Mesodermal cell (in vitro differentiated cells): ENCODE results near the gene CDC123.
"Not testable (repeated sequence)": the region's sequence is repeated elsewhere in the genome, so short reads cannot be mapped to it uniquely, and the experiment has no call there.

ENCODE experiments used
- H3K27ac ChIP-seq: 2 replicates; pipeline ENCODE4 v1.7.0; 2013; ENCODE audit warnings: mild to moderate bottlenecking, low read depth, low read length, moderate library complexity; ENCODE audit not compliant: severe bottlenecking
- H3K36me3 ChIP-seq: 2 replicates; pipeline ENCODE4 v1.7.1; 2013; ENCODE audit warnings: mild to moderate bottlenecking, low read length, moderate library complexity; ENCODE audit not compliant: control insufficient read depth, insufficient read depth
- H3K4me1 ChIP-seq: one replicate; pipeline ENCODE4 v1.7.1; 2013; ENCODE audit warnings: mild to moderate bottlenecking, low read length; ENCODE audit not compliant: insufficient read depth, control insufficient read depth, poor library complexity, severe bottlenecking
- H3K4me3 ChIP-seq: 2 replicates; pipeline ENCODE4 v1.7.0; 2013; ENCODE audit warnings: low read length, control low read depth, mild to moderate bottlenecking; ENCODE audit not compliant: insufficient read depth, poor library complexity, severe bottlenecking; ENCODE audit errors: extremely low read depth
- H3K9me3 ChIP-seq: 2 replicates; pipeline ENCODE4 v1.7.1; 2013; ENCODE audit warnings: mild to moderate bottlenecking, low read length, moderate library complexity; ENCODE audit not compliant: control insufficient read depth
- WGBS, 2 experiments: methylation state at CpG; one replicate each; pipeline ENCODE4 v1.1.5; 2013; ENCODE audit warnings: missing lambda C conversion rate in 2 of 2; ENCODE audit not compliant: insufficient coverage in 2 of 2; 5-methylcytosine and 5-hydroxymethylcytosine counted together

The CDC123 gene

DNA sequence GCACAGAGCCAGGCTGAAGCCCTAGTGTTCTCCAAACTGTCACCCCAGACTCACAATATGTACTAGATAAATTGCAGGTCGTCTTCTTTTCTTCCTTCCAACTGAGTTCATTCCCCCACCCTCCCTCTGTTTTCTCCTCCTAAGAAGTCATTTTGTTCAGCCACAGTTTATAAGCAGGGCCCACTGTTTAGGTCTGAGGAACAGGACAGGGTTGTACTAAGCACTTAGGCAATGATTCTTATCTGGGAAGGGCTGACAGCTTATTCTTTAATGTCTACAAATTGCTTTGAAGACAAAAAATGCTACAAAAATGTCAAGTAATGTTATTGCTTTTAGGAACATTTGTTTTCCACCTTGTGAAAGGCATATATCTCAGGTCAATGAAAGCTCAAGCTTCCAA is 59.1 kb downstream of the CDC123 start:
- WGBS, 2 experiments, result 86% methylated on average over 1 of the region's 1 CpG; no CpG with 5 or more reads in 1 of the 2 experiments
- no peaks in the 10 kb centered on the region for H3K4me1 ChIP-seq
- H3K36me3 ChIP-seq, result peaks cover 19% of the 10 kb centered on the region
- H3K27ac ChIP-seq, result no peak overlapping the region
- no peak overlapping the region for H3K4me3 ChIP-seq
- no peaks in the 10 kb centered on the region for H3K9me3 ChIP-seq

DNA sequence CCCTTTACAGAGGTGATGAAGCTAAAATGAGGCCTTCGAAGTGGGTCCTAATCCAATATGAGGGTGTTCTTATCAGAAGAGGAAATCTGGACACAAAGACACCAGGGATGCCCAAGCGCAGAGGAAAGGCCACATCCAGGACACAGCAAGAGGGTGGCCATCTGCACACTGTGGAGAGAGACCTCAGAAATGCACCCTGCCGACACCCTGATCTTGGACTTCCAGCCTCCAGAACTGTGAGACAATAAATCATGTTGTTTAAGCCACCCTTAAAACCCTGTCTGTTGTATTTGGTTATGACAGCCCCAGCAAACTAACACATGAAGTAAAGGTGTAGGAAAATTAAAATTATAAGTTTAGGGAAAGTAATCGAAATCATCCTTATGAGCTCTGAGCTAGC is 64.0 kb downstream of the CDC123 start:
- Histone ChIP-seq H3K27ac (no peak overlapping the region), H3K4me1 (no peaks in the 10 kb centered on the region), H3K36me3 (peaks cover 3% of the 10 kb centered on the region), H3K4me3 (no peak overlapping the region), H3K9me3 (no peaks in the 10 kb centered on the region)
- 93 to 97% methylated on average over 3 to 4 of the region's 4 CpGs for WGBS, 2 experiments

DNA sequence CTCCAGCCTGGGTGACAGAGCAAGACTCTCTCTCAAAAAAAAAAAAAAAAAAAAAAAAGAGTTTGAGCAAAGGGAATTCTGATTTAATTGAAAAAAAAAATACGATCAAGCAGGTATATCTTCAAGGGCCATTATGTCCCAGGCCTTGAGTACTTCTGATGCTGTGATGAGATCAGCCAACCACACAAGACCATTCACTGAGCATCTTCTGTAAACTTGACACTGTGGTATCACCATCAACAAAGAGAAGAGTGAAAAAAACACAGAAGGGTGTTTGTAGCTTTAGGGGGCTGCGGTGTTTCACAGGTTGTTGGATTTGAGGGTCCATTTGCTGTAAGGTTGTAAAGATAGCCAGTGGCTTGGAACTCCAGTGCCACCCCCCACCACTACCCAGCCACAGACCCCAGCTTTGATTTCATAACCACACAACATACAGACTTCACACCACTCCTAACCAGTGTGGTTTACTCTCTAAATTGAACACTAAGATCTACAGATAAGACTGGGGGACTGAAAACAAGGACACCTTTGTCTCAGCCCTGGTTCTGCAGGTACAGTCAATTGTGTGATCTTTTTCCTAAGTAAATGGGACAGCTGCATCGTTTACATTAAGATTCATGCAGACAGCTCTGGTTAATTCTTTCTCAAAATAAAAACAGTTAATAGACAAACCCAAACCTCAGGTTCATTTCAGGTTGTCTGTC is 66.4 kb downstream of the CDC123 start:
- 71 to 80% methylated on average over 1 of the region's 3 CpGs for WGBS, 2 experiments
- Histone ChIP-seq H3K4me3 (no peak overlapping the region), H3K4me1 (no peaks in the 10 kb centered on the region), H3K27ac (no peak overlapping the region), H3K9me3 (no peaks in the 10 kb centered on the region), H3K36me3 (peaks cover 3% of the 10 kb centered on the region)

GRCh38 chr10:12264204-12264940 is 68.4 kb downstream of the CDC123 start:
- 6 to 27% methylated on average over 19 to 24 of the region's 31 CpGs for WGBS, 2 experiments
- no peaks in the 10 kb centered on the region for H3K9me3 ChIP-seq
- peaks cover 4% of the 10 kb centered on the region for H3K4me1 ChIP-seq
- peak overlapping the region; percentile 18 for H3K4me3 ChIP-seq
- H3K36me3 ChIP-seq, result no peaks in the 10 kb centered on the region
- H3K27ac ChIP-seq, result no peak overlapping the region

GRCh38 chr10:12269056-12269455 is 73.1 kb downstream of the CDC123 start:
- H3K36me3 ChIP-seq, result no peaks in the 10 kb centered on the region
- WGBS, 2 experiments, result 96 to 100% methylated on average over 2 of the region's 2 CpGs
- H3K4me1 ChIP-seq, result peaks cover 12% of the 10 kb centered on the region
- no peak overlapping the region for H3K27ac ChIP-seq
- H3K9me3 ChIP-seq, result no peaks in the 10 kb centered on the region
- no peak overlapping the region for H3K4me3 ChIP-seq

GRCh38 chr10:12271210-12271540 is 75.2 kb downstream of the CDC123 start:
- Histone ChIP-seq H3K4me3 (no peak overlapping the region), H3K9me3 (no peaks in the 10 kb centered on the region), H3K4me1 (peaks cover 12% of the 10 kb centered on the region), H3K27ac (no peak overlapping the region), H3K36me3 (no peaks in the 10 kb centered on the region)
- WGBS, 2 experiments, result 94 to 98% methylated on average over 4 to 5 of the region's 8 CpGs

- H3K4me1 ChIP-seq, H3K4me3 ChIP-seq, H3K9me3 ChIP-seq, H3K27ac ChIP-seq, H3K36me3 ChIP-seq: not testable (repeated sequence)
- 85 to 98% methylated on average over 4 to 5 of the region's 7 CpGs for WGBS, 2 experiments
These were observed 81.9 kb downstream of the CDC123 start for GRCh38 chr10:12277862-12278261.

DNA sequence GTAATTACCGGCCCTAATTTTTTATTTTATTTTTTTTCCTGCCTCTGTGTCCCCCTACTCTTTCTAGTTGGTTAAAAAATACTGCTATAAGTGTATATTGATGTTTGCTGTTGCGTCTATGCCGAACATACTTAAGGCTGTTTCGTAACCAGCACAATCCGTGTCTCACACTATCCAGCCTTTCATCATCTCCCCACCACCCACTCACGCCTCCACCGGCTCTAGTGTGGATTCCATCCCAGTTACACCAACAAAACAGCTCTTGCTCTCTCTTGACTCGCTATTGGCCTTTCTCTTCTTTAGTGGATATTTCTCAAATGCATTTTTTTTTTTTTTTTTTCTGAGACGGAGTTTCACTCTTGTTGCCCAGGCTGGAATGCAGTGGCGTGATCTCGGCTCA is 83.3 kb downstream of the CDC123 start:
- WGBS, 2 experiments, result 92 to 96% methylated on average over 5 to 6 of the region's 11 CpGs
- H3K9me3 ChIP-seq, result no peaks in the 10 kb centered on the region

GRCh38 chr10:12287772-12288171 is 91.8 kb downstream of the CDC123 start:
- H3K4me3 ChIP-seq, result no peak overlapping the region
- H3K27ac ChIP-seq, result no peak overlapping the region
- H3K4me1 ChIP-seq, result no peaks in the 10 kb centered on the region
- WGBS, 2 experiments, result 84 to 90% methylated on average over 7 to 10 of the region's 10 CpGs
- H3K9me3 ChIP-seq, result no peaks in the 10 kb centered on the region
- no peaks in the 10 kb centered on the region for H3K36me3 ChIP-seq

More for the DNA sequence above, 83.3 kb downstream of the CDC123 start:
- Histone ChIP-seq H3K27ac (no peak overlapping the region), H3K4me1 (no peaks in the 10 kb centered on the region), H3K4me3 (no peak overlapping the region), H3K36me3 (no peaks in the 10 kb centered on the region)

DNA sequence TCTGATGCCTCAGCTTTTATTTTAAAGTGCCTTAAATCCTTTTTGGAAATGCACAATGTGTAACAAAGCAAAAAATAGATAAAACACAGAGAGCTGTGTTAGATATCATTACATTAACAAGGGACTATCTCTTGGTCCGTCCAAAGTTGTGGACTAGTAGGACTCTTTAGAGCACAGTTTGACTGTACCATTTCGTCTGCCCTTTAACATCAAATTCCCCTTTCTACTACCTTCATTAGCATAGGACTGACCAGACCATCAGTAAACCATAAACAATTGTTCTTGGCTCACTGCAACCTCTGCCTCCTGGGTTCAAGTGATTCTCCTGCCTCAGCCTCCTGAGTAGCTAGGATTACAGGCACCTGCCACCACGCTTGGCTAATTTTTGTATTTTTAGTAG is 101.8 kb downstream of the CDC123 start:
- not testable (repeated sequence) for H3K4me3 ChIP-seq, H3K9me3 ChIP-seq, H3K4me1 ChIP-seq, H3K27ac ChIP-seq, H3K36me3 ChIP-seq
- WGBS, 2 experiments, result 91 to 96% methylated on average over 2 to 3 of the region's 3 CpGs
